Osteocyte (in vitro differentiated cells): ENCODE data around the gene SLC26A11. TPM values are rescaled to one million over a fixed set of nuclear protein-coding genes. Genes with fewer than 3 reads are reported as not detected.
"Not testable (repeated sequence)": the region's sequence is repeated elsewhere in the genome, so short reads cannot be mapped to it uniquely, and the experiment has no call there.

Source experiments
- DNase-seq: peaks from one replicate; pipeline ENCODE4 v3.0.0; 2021; ENCODE audit warnings: mixed read lengths; ENCODE audit not compliant: unreplicated experiment; ENCODE audit errors: extremely low spot score
- H3K27ac Mint-ChIP-seq: one replicate; pipeline ENCODE4 v1.8.0; 2021; ENCODE audit warnings: mild to moderate bottlenecking, mixed read lengths; ENCODE audit not compliant: unreplicated experiment
- H3K27me3 Mint-ChIP-seq: one replicate; pipeline ENCODE4 v1.8.0; 2021; ENCODE audit warnings: mixed read lengths; ENCODE audit not compliant: unreplicated experiment
- H3K36me3 Mint-ChIP-seq: one replicate; pipeline ENCODE4 v1.8.0; 2021; ENCODE audit warnings: mixed read lengths; ENCODE audit not compliant: unreplicated experiment
- H3K4me1 Mint-ChIP-seq: one replicate; pipeline ENCODE4 v1.8.0; 2021; ENCODE audit warnings: mixed read lengths; ENCODE audit not compliant: unreplicated experiment
- H3K4me3 Mint-ChIP-seq: one replicate; pipeline ENCODE4 v1.8.0; 2021; ENCODE audit warnings: mild to moderate bottlenecking, moderate library complexity, mixed read lengths; ENCODE audit not compliant: unreplicated experiment
- H3K9me3 Mint-ChIP-seq: one replicate; pipeline ENCODE4 v1.8.0; 2021; ENCODE audit warnings: mixed read lengths; ENCODE audit not compliant: unreplicated experiment
- total RNA-seq: library from RNA; stranded (reverse); gene quantifications from 2 replicates; pipeline ENCODE4 v1.2.1, GENCODE V29; 2021
- TF ChIP-seq, protein P1 (sequence below): fragments of 200-600 bp; sonication (generic); IDR thresholded peaks from 2 replicates; pipeline ENCODE4 v1.5.0; 2021; ENCODE audit warnings: antibody characterized with exemption, mild to moderate bottlenecking, moderate library complexity

The SLC26A11 gene
- total RNA-seq, 1 donor from 2014 or later = 34.7 TPM

- Mint-ChIP-seq H3K4me1 (no peaks in the 10 kb centered on the region), H3K4me3 (no peak overlapping the region), H3K9me3 (peaks cover 2% of the 10 kb centered on the region), H3K27ac (no peak overlapping the region), H3K27me3 (no peaks in the 10 kb centered on the region), H3K36me3 (peaks cover 53% of the 10 kb centered on the region)
- DNase-seq = no peak
- TF ChIP-seq, protein P1, sequence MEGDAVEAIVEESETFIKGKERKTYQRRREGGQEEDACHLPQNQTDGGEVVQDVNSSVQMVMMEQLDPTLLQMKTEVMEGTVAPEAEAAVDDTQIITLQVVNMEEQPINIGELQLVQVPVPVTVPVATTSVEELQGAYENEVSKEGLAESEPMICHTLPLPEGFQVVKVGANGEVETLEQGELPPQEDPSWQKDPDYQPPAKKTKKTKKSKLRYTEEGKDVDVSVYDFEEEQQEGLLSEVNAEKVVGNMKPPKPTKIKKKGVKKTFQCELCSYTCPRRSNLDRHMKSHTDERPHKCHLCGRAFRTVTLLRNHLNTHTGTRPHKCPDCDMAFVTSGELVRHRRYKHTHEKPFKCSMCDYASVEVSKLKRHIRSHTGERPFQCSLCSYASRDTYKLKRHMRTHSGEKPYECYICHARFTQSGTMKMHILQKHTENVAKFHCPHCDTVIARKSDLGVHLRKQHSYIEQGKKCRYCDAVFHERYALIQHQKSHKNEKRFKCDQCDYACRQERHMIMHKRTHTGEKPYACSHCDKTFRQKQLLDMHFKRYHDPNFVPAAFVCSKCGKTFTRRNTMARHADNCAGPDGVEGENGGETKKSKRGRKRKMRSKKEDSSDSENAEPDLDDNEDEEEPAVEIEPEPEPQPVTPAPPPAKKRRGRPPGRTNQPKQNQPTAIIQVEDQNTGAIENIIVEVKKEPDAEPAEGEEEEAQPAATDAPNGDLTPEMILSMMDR = no peak
Observed at GRCh38 chr17:80294653-80295052, 74.4 kb downstream of the SLC26A11 start.

GRCh38 chr17:80295146-80295545 lies 74.9 kb downstream of the SLC26A11 start:
- Mint-ChIP-seq H3K4me1 (no peaks in the 10 kb centered on the region), H3K27ac (no peak overlapping the region), H3K4me3 (no peak overlapping the region), H3K36me3 (peaks cover 57% of the 10 kb centered on the region), H3K27me3 (no peaks in the 10 kb centered on the region), H3K9me3 (peaks cover 3% of the 10 kb centered on the region)
- DNase-seq = no peak
- TF ChIP-seq, protein P1 = no peak

GRCh38 chr17:80295559-80295958 lies 75.3 kb downstream of the SLC26A11 start:
- H3K27ac Mint-ChIP-seq = no peak overlapping the region

GRCh38 chr17:80296221-80296620 lies 76.0 kb downstream of the SLC26A11 start:
- Mint-ChIP-seq H3K4me1 (no peaks in the 10 kb centered on the region), H3K27me3 (no peaks in the 10 kb centered on the region), H3K27ac (no peak overlapping the region), H3K4me3 (no peak overlapping the region), H3K36me3 (peaks cover 62% of the 10 kb centered on the region), H3K9me3 (peaks cover 3% of the 10 kb centered on the region)
- TF ChIP-seq, protein P1 = no peak
- DNase-seq = no peak

More at GRCh38 chr17:80295559-80295958, 75.3 kb downstream of the SLC26A11 start:
- TF ChIP-seq, protein P1 = no peak
- Mint-ChIP-seq H3K9me3 (peaks cover 3% of the 10 kb centered on the region), H3K27me3 (no peaks in the 10 kb centered on the region), H3K36me3 (peaks cover 57% of the 10 kb centered on the region), H3K4me3 (no peak overlapping the region), H3K4me1 (no peaks in the 10 kb centered on the region)
- DNase-seq = no peak

DNA sequence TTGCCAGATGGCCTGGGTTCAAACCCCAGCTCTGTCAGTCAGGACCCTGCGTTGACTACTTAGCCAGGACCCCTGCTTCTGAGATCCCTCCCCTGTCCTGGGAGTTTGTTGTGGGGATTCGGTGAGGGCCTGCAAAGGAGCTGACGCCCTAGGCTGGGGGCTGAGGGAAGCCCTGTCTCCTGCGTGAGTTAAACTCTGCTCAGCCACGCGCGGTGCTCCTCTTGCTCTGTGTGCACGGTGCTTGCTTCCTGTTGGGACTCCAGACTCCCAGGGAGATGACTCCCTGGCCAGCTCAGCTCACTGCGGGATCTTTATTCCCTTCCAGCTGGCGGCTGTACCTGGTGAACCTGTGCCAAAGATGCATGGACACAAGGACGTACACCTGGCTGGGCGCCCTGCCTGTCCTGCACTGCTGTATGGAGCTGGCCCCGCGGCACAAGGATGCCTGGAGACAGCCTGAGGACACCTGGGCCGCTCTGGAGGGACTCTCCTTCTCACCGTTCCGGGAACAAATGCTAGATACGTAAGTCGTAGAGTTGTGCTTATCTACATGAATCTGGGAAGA lies 77.9 kb downstream of the SLC26A11 start:
- TF ChIP-seq, protein P1 = no peak
- no peak for DNase-seq
- Mint-ChIP-seq H3K4me1 (no peaks in the 10 kb centered on the region), H3K9me3 (peaks cover 7% of the 10 kb centered on the region), H3K27me3 (no peaks in the 10 kb centered on the region), H3K4me3 (no peak overlapping the region), H3K36me3 (peaks cover 61% of the 10 kb centered on the region), H3K27ac (no peak overlapping the region)

DNA sequence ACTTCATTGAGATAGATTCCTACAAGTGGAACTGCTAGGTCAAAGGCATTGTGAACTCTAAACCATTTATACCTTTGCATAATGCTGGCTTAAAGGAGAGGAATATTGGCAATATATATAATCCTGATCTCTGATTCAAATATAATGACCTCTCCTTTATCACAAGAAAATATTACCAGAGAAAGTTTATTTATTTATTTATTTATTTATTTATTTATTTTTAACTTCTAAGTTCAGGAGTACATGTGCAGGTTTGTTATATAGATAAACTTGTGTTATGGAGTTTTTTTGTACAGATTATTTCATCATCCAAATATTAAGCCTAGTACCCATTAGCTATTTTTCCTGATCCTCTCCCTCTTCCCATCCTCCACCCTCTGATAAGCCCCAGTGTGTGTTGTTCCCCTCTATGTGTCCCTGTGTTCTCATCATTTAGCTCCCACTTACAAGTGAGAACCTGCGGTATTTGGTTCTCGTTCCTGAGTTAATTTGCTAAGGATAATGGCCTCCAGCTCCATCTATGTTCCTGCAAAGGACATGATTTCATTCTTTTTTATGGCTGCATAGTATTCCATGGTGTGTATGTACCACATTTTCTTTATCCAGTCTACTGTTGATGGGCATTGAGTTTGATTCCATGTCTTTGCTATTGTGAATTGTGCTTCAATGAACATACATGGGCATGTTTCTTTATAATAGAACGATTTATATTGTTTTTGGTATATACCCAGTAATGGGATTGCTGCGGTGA lies 79.3 kb downstream of the SLC26A11 start:
- peaks cover 67% of the 10 kb centered on the region for H3K36me3 Mint-ChIP-seq
- not testable (repeated sequence) for DNase-seq, H3K27ac Mint-ChIP-seq, H3K9me3 Mint-ChIP-seq, H3K4me3 Mint-ChIP-seq, H3K4me1 Mint-ChIP-seq, H3K27me3 Mint-ChIP-seq

DNA sequence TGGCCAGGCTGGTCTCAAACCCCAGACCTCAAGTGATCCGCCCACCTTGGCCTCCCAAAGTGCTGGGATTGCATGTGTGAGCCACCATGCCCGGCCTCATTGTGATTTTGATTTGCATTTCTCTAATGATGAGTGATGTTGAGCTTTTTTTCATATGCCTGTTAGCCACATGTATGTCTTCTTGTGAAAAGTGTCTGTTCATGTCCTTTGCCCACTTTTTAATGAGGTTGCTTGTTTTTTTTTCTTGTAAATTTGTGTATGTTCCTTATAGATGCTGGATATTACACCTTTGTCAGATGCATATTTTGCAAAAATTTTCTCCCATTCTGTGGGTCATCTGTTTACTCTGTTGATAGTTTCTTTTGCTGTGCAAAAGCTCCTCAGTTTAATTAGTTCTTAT lies 80.5 kb downstream of the SLC26A11 start:
- H3K4me1 Mint-ChIP-seq, H3K27me3 Mint-ChIP-seq, H3K27ac Mint-ChIP-seq, H3K4me3 Mint-ChIP-seq, H3K9me3 Mint-ChIP-seq, DNase-seq: not testable (repeated sequence)
- peaks cover 67% of the 10 kb centered on the region for H3K36me3 Mint-ChIP-seq
